ENCODE results near the gene TRAF3IP3.

Gene TRAF3IP3

DNA sequence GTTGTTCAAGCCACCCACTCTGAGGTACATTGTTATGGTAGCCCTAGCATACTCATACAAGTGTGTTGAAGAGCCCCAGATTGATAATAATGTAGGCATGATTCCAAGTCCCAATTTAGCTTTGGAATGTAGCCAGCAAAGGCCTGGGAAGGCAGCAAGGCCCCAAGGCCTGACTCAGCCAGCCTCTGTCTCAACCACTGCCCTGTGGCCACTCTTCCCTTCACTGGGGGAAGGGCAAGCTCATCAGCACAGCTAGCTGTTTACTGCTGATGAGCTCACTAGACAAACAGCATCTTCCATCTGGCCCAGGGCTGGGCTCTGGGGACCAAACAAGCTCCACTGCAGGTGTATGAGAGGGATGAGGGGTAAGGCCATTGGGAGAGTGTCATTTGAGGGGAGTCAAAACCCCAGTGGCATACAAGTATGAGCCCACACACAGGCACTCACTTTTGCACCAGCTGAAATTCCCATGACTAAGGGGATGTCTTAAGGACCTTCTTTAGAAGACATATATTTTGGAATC is 52.3 kb downstream of the TRAF3IP3 start:
- H3K4me3 Mint-ChIP-seq, result no peak overlapping the region
- H3K4me1 Mint-ChIP-seq (ENCODE audit: low read depth), result peaks cover 10% of the 10 kb centered on the region
- no peaks in the 10 kb centered on the region for H3K27me3 Mint-ChIP-seq
- no peaks in the 10 kb centered on the region for H3K9me3 Mint-ChIP-seq (ENCODE audit: low read depth)
- no peak overlapping the region for H3K27ac Mint-ChIP-seq
- H3K36me3 Mint-ChIP-seq, result no peaks in the 10 kb centered on the region

DNA sequence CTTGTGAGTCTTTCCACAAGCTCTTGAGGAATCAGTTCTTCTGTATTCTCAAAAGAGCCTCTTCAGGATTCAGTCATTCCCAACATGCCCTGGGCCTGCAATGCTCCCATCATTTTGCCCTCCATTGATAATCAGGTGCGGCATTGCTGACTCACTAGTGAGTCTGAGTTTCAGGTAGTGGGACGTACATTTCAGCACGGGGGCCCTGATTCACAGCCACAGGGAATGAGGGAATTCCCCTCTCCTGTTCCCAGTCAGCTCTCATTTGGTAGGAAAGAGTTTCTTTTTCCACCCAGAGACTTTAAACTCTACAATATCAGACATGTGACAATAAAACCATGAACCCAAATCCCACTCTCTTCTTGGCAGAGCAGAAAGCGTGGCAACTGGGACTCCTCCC is 53.8 kb downstream of the TRAF3IP3 start:
- peaks cover 10% of the 10 kb centered on the region for H3K4me1 Mint-ChIP-seq (ENCODE audit: low read depth)
- H3K27me3 Mint-ChIP-seq, result no peaks in the 10 kb centered on the region
- H3K4me3 Mint-ChIP-seq, result no peak overlapping the region
- peak overlapping the region; percentile 18 for H3K27ac Mint-ChIP-seq
- H3K36me3 Mint-ChIP-seq, result no peaks in the 10 kb centered on the region
- no peaks in the 10 kb centered on the region for H3K9me3 Mint-ChIP-seq (ENCODE audit: low read depth)

DNA sequence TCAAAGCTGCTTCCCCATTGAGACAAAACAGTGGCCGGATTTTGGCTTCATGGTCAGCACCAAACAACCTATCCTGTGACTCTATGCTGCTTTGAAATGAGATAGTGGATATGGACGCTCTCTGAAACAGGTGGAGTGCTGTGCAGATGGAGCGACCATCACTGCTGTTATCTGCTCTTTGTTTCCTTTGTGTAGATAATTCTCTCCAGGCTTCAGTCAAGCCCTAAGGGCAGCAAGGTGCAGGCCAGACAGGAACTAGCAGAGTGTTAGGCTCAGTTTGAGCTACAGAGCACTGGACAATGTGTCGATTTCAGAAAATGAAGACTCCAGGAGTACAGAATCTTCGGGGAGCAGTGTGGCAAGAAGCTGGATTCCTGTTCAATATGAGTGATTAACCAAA is 54.9 kb downstream of the TRAF3IP3 start:
- H3K4me3 Mint-ChIP-seq, result no peak overlapping the region
- no peak overlapping the region for H3K27ac Mint-ChIP-seq
- H3K27me3 Mint-ChIP-seq, result no peaks in the 10 kb centered on the region
- H3K9me3 Mint-ChIP-seq (ENCODE audit: low read depth), result no peaks in the 10 kb centered on the region
- H3K36me3 Mint-ChIP-seq, result no peaks in the 10 kb centered on the region
- peaks cover 13% of the 10 kb centered on the region for H3K4me1 Mint-ChIP-seq (ENCODE audit: low read depth)

DNA sequence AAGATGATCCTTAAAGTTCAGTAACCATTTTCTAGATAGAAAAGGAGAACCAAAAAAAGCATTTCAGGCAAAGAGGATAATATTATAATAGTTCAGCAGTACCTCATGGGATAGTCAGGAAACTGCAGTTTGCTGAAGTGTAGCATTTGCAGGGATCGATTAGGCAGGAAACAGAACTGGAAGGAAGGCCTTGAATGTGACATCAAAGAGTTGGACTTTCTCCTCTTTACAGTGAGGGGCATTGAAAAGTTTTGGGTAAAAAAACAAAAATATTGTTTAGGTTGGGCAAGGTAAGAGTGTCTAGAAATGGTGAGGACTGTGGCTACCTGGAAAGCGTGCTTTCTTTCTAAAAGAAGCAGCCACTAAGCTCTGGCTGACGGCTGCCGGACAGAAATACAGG is 58.0 kb downstream of the TRAF3IP3 start:
- Mint-ChIP-seq H3K4me3 (no peak overlapping the region), H3K27ac (no peak overlapping the region), H3K9me3 (ENCODE audit: low read depth) (no peaks in the 10 kb centered on the region), H3K4me1 (ENCODE audit: low read depth) (peaks cover 10% of the 10 kb centered on the region), H3K27me3 (peaks cover 3% of the 10 kb centered on the region), H3K36me3 (peaks cover 3% of the 10 kb centered on the region)

DNA sequence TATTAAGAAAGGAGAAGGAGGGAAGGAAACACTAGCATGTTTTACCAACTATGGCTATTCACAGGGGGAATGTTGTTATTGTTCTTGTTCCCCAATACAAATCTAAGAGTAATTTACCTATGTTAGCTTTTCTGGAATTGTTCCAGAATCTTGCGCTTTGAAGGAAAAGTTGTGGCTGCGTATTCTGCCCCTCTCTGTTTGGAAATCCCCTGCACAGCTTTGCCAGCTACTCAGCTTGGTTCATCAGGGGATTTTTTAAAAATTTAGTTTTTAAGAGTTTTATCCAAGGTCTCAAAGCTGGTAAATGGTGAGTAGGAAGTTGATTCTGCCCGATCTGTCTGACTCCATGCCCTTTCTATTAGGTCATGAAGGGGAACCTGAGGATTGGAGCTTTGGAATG is 59.6 kb downstream of the TRAF3IP3 start:
- Mint-ChIP-seq H3K27me3 (peaks cover 3% of the 10 kb centered on the region), H3K4me3 (no peak overlapping the region), H3K4me1 (ENCODE audit: low read depth) (peaks cover 10% of the 10 kb centered on the region), H3K36me3 (peaks cover 3% of the 10 kb centered on the region), H3K9me3 (ENCODE audit: low read depth) (no peaks in the 10 kb centered on the region), H3K27ac (peak overlapping the region; percentile 50)

DNA sequence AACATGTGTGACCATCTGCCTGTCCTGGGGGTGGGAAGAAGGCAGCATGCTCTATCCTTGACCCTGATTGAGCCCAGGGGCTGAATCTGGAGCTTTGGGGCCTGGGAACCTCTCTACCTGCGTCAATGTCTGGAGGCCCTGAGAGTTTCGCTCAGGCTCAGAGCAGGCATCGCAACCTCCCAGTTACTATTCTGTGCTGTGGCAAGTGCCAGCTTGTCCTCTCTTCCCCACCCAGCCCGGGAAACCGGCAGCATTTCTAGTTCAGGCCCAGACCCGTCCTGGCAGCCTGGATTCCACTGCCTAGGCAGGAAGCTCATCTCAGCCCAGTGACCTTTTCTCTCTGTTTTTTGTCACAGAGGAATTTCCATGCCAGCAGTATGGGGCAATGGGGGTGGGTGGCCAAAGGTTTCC is 60.1 kb downstream of the TRAF3IP3 start:
- H3K4me3 Mint-ChIP-seq, result no peak overlapping the region
- peaks cover 7% of the 10 kb centered on the region for H3K27me3 Mint-ChIP-seq
- peaks cover 10% of the 10 kb centered on the region for H3K4me1 Mint-ChIP-seq (ENCODE audit: low read depth)
- peak overlapping the region; percentile 50 for H3K27ac Mint-ChIP-seq
- H3K36me3 Mint-ChIP-seq, result peaks cover 3% of the 10 kb centered on the region
- H3K9me3 Mint-ChIP-seq (ENCODE audit: low read depth), result no peaks in the 10 kb centered on the region

DNA sequence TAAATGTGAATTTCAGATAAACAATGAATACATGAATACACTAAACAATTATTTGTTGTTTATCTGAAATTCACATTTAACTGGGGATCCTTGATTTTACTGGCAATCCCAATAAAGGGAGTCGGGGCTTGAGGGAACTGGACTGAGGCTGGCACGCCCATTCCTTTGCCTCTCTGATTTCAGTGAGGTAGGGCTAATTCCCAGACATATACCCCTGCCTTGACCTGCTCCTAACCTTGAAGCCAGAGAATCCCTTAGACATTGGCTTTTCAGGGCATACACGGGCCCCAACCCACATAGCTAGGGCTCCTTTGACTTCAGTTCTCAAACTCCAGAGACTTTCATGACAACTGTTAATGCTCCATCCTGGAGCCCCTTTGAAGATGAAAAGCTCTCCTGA is 61.1 kb downstream of the TRAF3IP3 start:
- Mint-ChIP-seq H3K4me1 (ENCODE audit: low read depth) (peaks cover 10% of the 10 kb centered on the region), H3K9me3 (ENCODE audit: low read depth) (no peaks in the 10 kb centered on the region), H3K27ac (no peak overlapping the region), H3K36me3 (peaks cover 3% of the 10 kb centered on the region), H3K4me3 (no peak overlapping the region), H3K27me3 (peaks cover 13% of the 10 kb centered on the region)

DNA sequence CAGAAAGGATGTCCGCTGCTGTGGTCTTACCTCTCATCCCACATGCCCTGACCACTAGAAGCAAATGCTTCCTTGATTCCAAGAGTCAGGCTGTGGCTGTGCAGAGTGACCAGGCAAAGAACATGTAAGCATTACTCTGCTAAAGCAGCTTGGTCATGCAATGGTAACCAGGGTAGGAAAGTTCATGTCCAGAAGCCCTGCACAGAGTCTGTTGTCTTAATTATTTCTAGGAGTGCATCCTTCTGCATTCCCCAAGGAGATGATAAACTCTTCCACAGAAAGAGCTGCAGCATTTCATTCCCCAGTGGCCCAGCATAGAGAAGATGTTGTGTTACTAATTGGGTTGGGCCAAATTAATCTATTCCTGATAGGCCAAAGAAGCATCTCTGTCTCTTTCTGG is 61.8 kb downstream of the TRAF3IP3 start:
- Mint-ChIP-seq H3K9me3 (ENCODE audit: low read depth) (no peaks in the 10 kb centered on the region), H3K36me3 (peaks cover 3% of the 10 kb centered on the region), H3K27ac (no peak overlapping the region), H3K4me1 (ENCODE audit: low read depth) (peaks cover 11% of the 10 kb centered on the region), H3K4me3 (no peak overlapping the region), H3K27me3 (peaks cover 15% of the 10 kb centered on the region)

DNA sequence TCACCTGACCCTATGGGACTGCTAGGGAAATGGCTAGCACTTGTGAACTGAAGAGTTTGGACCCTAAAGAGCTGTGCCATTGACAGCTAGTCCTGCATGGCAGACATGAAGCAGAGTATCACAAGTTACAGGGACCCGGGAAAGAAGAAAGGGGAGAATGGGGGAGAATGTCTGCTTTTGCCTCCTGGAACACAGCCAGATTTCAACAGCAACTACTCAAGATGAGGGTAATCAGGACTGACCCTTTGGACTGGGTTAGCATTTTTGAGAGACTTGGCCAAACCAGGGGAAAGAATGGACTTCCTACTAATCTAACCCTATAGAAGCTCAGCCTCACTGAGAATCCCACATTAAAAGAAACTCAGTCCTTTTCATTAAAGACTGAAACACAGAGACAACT is 63.2 kb downstream of the TRAF3IP3 start:
- Mint-ChIP-seq H3K9me3 (ENCODE audit: low read depth) (no peaks in the 10 kb centered on the region), H3K27ac (no peak overlapping the region), H3K4me3 (no peak overlapping the region), H3K27me3 (peaks cover 18% of the 10 kb centered on the region), H3K36me3 (peaks cover 3% of the 10 kb centered on the region), H3K4me1 (ENCODE audit: low read depth) (peaks cover 19% of the 10 kb centered on the region)

DNA sequence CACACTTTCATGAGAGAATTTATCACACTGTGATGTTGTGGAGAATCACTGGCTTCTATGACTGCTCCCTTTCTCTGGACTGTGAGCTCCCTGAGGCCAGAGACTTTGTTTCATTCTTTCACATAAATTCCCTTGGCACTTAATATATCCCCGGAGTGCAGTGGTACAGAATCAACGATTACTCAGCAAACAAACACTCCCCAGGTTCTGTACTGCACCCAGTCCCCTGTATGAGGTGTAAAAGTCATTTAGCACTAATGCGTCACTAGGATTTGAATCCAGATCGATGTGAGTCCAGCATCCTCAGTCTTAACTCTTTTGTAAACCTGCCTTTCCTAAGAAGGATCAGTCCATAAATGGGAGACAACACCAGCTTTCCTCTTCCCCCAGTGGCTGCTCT is 65.1 kb downstream of the TRAF3IP3 start:
- no peaks in the 10 kb centered on the region for H3K9me3 Mint-ChIP-seq (ENCODE audit: low read depth)
- H3K4me3 Mint-ChIP-seq, result no peak overlapping the region
- peaks cover 18% of the 10 kb centered on the region for H3K27me3 Mint-ChIP-seq
- peaks cover 11% of the 10 kb centered on the region for H3K4me1 Mint-ChIP-seq (ENCODE audit: low read depth)
- H3K36me3 Mint-ChIP-seq, result peaks cover 3% of the 10 kb centered on the region
- no peak overlapping the region for H3K27ac Mint-ChIP-seq

DNA sequence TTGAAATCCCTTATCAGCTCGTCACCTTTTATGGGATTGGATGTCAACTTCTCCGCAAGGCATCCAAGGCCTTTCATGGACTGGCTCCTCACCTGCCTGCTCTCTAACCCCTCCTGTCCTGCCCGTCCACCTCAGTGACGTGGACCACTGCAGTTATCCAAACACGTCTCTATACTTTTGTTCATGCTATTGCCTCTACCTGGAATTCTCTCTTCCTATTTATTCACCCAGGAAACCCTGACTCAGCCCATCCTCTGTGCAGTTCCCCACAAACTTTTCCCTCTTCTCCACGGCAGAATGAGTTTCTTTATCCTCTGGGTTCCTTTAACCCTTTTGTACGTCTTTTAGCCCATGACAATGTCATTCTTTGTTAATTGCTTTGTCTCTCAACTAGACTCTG is 66.9 kb downstream of the TRAF3IP3 start:
- H3K4me1 Mint-ChIP-seq (ENCODE audit: low read depth), result peaks cover 16% of the 10 kb centered on the region
- H3K36me3 Mint-ChIP-seq, result peaks cover 3% of the 10 kb centered on the region
- H3K4me3 Mint-ChIP-seq, result no peak overlapping the region
- peaks cover 18% of the 10 kb centered on the region for H3K27me3 Mint-ChIP-seq
- H3K9me3 Mint-ChIP-seq (ENCODE audit: low read depth), result no peaks in the 10 kb centered on the region
- no peak overlapping the region for H3K27ac Mint-ChIP-seq

DNA sequence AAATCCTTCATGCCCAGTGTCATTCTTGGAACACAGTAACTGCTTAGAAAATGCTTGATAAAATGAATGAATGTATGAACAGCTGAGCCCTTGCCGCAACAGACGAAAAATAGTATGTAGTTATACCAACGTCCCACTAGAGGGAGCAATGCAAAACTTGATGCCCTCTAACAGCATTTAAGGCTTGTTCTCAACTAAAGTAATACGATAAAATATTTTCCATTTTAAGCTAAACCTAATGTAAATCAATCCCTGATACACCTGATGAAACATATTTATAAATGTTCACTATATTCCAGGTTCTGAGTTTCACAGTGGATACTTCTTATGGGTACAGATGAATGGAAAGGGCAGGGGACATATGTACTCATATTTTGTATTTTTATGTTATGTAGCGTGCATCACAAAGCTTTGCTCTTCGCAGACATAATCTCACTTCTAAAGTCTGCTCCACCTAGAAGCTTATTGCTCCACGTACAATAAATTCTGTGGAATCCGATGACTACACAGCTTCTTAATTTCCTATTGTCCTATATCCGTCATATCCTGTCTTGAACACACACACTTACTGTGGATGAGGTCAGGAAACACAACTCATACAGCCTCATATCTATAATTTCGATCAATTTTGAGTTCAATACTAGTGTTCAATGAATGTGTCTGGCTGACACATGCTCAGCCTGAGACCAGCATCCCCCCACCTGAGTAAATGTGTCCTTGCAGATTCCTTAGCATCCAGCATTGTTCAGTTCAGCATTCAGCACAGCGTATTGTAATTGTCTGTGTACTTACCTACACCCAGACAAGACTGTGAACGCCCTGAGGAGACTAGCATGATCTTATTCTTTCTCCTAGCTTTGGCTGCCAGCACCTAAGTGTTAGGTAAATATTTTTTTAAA is 67.5 kb downstream of the TRAF3IP3 start:
- no peaks in the 10 kb centered on the region for H3K9me3 Mint-ChIP-seq (ENCODE audit: low read depth)
- peaks cover 16% of the 10 kb centered on the region for H3K4me1 Mint-ChIP-seq (ENCODE audit: low read depth)
- no peak overlapping the region for H3K4me3 Mint-ChIP-seq
- H3K27me3 Mint-ChIP-seq, result peaks cover 18% of the 10 kb centered on the region
- peaks cover 3% of the 10 kb centered on the region for H3K36me3 Mint-ChIP-seq
- H3K27ac Mint-ChIP-seq, result no peak overlapping the region

DNA sequence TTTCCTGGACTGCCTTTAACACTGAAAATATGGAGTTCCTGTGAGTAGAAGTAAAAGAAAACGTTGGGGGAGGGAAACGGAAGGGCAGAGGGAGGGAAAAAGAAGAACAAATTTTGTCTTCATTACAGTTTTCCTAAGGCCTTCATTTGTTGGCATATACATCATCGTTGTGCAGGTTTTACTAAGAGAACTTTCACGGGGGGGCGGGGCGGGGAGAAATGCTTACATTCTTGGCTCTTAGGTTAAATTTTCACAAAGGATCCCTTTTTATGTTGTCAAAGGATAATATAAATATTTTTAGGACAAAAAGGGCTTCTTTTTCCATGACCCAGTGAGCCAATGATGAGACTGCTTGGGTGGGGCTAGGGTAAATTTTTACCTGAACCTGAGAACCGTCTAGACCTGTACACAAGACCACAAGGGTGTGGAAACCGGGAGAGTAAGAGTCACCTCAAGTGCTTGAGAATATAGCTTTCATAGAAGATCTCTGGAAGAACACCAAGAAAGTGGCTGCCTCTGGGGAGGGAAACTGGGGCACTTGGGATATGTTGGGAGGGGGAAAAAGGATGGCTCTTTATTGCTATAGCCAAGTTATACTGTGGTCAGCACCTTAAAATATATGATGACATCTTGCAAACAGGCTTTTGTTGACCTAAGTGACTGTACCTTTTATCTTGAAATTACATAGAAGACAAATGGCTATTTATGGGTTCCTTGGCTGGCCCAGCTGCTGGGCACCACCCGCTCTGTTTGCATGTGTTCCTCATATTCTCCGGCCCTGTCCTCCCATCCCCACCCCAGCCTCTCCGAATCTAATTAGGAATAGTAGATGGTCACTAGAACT is 70.0 kb downstream of the TRAF3IP3 start:
- Mint-ChIP-seq H3K4me1 (ENCODE audit: low read depth) (peaks cover 33% of the 10 kb centered on the region), H3K4me3 (no peak overlapping the region), H3K36me3 (peaks cover 5% of the 10 kb centered on the region), H3K9me3 (ENCODE audit: low read depth) (no peaks in the 10 kb centered on the region), H3K27ac (peak overlapping the region; percentile 6), H3K27me3 (peaks cover 13% of the 10 kb centered on the region)

DNA sequence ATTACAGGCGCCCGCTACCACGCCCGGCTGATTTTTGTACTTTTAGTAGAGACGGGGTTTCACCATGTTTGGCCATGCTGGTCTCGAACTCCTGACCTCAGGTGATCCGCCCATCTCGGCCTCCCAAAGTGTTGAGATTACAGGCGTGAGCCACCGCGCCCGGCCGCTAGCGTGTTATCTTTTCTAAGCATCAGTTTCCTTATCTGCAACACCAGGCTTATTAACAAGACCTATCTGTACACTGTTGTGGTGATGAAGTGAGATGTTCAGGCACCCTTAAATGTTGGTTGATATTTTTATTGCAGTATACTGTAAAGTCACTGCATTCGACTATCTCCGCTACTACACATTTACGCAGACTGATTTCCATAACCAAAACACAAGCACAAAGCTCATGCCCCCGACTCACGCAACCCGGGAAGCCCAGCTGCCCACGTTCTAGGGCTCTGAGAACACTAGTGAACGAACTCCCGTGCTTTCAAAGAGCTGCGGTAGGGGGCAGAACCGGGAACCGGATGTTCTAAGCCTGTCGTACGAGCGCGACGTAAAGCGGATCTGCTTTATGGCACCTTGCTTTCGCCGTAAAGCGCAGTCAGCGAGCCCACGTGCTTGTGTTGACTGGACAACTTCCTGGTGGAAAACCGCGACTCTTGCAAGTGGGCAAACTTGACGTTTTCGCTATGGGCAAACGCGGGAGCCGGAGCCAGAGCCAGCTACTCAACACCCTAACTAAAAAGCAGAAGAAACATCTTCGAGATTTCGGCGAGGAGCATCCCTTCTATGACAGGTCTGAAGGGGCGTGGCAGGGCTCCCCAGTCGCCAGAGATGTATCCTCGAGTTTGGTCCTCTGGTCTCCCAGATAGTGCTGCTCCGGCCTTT is 71.8 kb downstream of the TRAF3IP3 start, which contains the start of gene UTP25:
Gene UTP25, plus strand, starts transcription at position 589 of the 879 bp plus-strand sequence. Its CDS starts 92 bp downstream, at position 681.
- Mint-ChIP-seq H3K27me3 (peaks cover 4% of the 10 kb centered on the region), H3K4me1 (ENCODE audit: low read depth) (peaks cover 46% of the 10 kb centered on the region), H3K9me3 (ENCODE audit: low read depth) (no peaks in the 10 kb centered on the region), H3K4me3 (peak within 1 kb of the TSS; percentile 95), H3K27ac (peak within 1 kb of the TSS; percentile 95), H3K36me3 (peaks cover 14% of the 10 kb centered on the region)
